IPS-NIHi11 (cell line): ENCODE measurements around the gene BBS5.
"Not testable (repeated sequence)": the region's sequence is repeated elsewhere in the genome, so short reads cannot be mapped to it uniquely, and the experiment has no call there.

Experiments
- DNase-seq: peaks from one replicate; pipeline ENCODE4 v3.0.0; 2012; ENCODE audit warnings: mixed read lengths, low spot score

Gene BBS5

GRCh38 chr2:169479257-169480078 lies at the start of gene BBS5:
Gene BBS5 (plus strand): TSS chr2:169479494. CDS start chr2:169479554, 60 bp downstream.
- peak; percentile 78 for DNase-seq

GRCh38 chr2:169431772-169432171 lies 47.5 kb upstream of the BBS5 start:
- DNase-seq, result not testable (repeated sequence)

GRCh38 chr2:169434236-169434635 lies 45.1 kb upstream of the BBS5 start:
- DNase-seq, result not testable (repeated sequence)

- DNase-seq, result no peak
These were observed 40.7 kb upstream of the BBS5 start for GRCh38 chr2:169438466-169439072.

- DNase-seq, result no peak
These were observed 39.4 kb upstream of the BBS5 start for GRCh38 chr2:169439900-169440299.

- no peak for DNase-seq
These were observed 32.8 kb upstream of the BBS5 start for GRCh38 chr2:169446452-169446851.

GRCh38 chr2:169448316-169448715 lies 31.0 kb upstream of the BBS5 start:
- DNase-seq, result no peak

GRCh38 chr2:169448865-169449264 lies 30.4 kb upstream of the BBS5 start:
- DNase-seq, result no peak

GRCh38 chr2:169452080-169452479 lies 27.2 kb upstream of the BBS5 start:
- DNase-seq, result peak; percentile 54

- not testable (repeated sequence) for DNase-seq
These were observed 26.2 kb upstream of the BBS5 start for GRCh38 chr2:169453044-169453443.

GRCh38 chr2:169461143-169461542 lies 18.2 kb upstream of the BBS5 start:
- DNase-seq, result no peak

GRCh38 chr2:169462896-169463695 lies 16.2 kb upstream of the BBS5 start:
- DNase-seq, result no peak

- no peak for DNase-seq
These were observed 14.8 kb upstream of the BBS5 start for GRCh38 chr2:169464466-169464865.

GRCh38 chr2:169464882-169465281 lies 14.4 kb upstream of the BBS5 start:
- DNase-seq, result no peak

- no peak for DNase-seq
These were observed 10.5 kb upstream of the BBS5 start for GRCh38 chr2:169468841-169469240.

- no peak for DNase-seq
These were observed 9.2 kb upstream of the BBS5 start for GRCh38 chr2:169469952-169470572.

- no peak for DNase-seq
These were observed 7.0 kb upstream of the BBS5 start for GRCh38 chr2:169472249-169472648.

GRCh38 chr2:169476459-169476858 lies 2.8 kb upstream of the BBS5 start:
- no peak for DNase-seq

- no peak for DNase-seq
These were observed 955 bp upstream of the BBS5 start for GRCh38 chr2:169478339-169478738.

GRCh38 chr2:169478745-169479256 lies 493 bp upstream of the BBS5 start:
- no peak for DNase-seq

GRCh38 chr2:169480079-169480465 lies 778 bp downstream of the BBS5 start:
- no peak for DNase-seq

- DNase-seq, result no peak
These were observed 6.4 kb downstream of the BBS5 start for GRCh38 chr2:169485650-169486138.
